ENCODE results near the gene CAPN5.

The CAPN5 gene

GRCh38 chr11:77158041-77158695 is 91.4 kb downstream of the CAPN5 start:
- H3K4me3 ChIP-seq (ENCODE audit: low read depth, low read length): no peak overlapping the region
- TF ChIP-seq CTCF (IDR thresholded peaks at IDR 0.05; ENCODE audit: control insufficient read depth, extremely low read depth, insufficient read depth): no peak
- DNase-seq (ENCODE audit: low read depth): no peak

GRCh38 chr11:77159219-77159936 is 92.6 kb downstream of the CAPN5 start:
- no peak for DNase-seq (ENCODE audit: low read depth)
- no peak for TF ChIP-seq CTCF (IDR thresholded peaks at IDR 0.05; ENCODE audit: control insufficient read depth, extremely low read depth, insufficient read depth)

GRCh38 chr11:77159937-77160495 is 93.2 kb downstream of the CAPN5 start:
- no peak for DNase-seq (ENCODE audit: low read depth)
- no peak for TF ChIP-seq CTCF (IDR thresholded peaks at IDR 0.05; ENCODE audit: control insufficient read depth, extremely low read depth, insufficient read depth)
- no peak overlapping the region for H3K4me3 ChIP-seq (ENCODE audit: low read depth, low read length)

More at GRCh38 chr11:77159219-77159936, 92.6 kb downstream of the CAPN5 start:
- H3K4me3 ChIP-seq (ENCODE audit: low read depth, low read length): no peak overlapping the region

GRCh38 chr11:77163271-77163670 is 96.5 kb downstream of the CAPN5 start:
- DNase-seq (ENCODE audit: low read depth): no peak
- H3K4me3 ChIP-seq (ENCODE audit: low read depth, low read length): no peak overlapping the region
- no peak for TF ChIP-seq CTCF (IDR thresholded peaks at IDR 0.05; ENCODE audit: control insufficient read depth, extremely low read depth, insufficient read depth)

- no peak for DNase-seq (ENCODE audit: low read depth)
- no peak overlapping the region for H3K4me3 ChIP-seq (ENCODE audit: low read depth, low read length)
- no peak for TF ChIP-seq CTCF (IDR thresholded peaks at IDR 0.05; ENCODE audit: control insufficient read depth, extremely low read depth, insufficient read depth)
Measured at GRCh38 chr11:77165066-77165465, 98.3 kb downstream of the CAPN5 start.

GRCh38 chr11:77166021-77166420 is 99.2 kb downstream of the CAPN5 start:
- H3K4me3 ChIP-seq (ENCODE audit: low read depth, low read length): no peak overlapping the region
- TF ChIP-seq CTCF (IDR thresholded peaks at IDR 0.05; ENCODE audit: control insufficient read depth, extremely low read depth, insufficient read depth): no peak
- DNase-seq (ENCODE audit: low read depth): no peak

Measured in LNCaP clone FGC (cell line).